K562 (cell line): ENCODE results near the gene LST1. TPM values are rescaled to one million over a fixed set of nuclear protein-coding genes. Genes with fewer than 3 reads are reported as not detected.

Experiments
- CEBPG ChIP-seq, 3 experiments: fragments of 200-800 bp in 1 of 3; sonication (Bioruptor generic) in 1 of 3; sonication (generic) in 1 of 3; formaldehyde crosslinking in 1 of 3; IDR thresholded peaks in 2 of 3; conservative IDR thresholded peaks in 1 of 3; 2 replicates each; pipeline versions ENCODE4 v1.6.1 to v1.8.0; 2016 to 2022; ENCODE audit warnings: missing compliant biosample characterization in 2 of 3, missing genetic modification characterization in 2 of 3, mild to moderate bottlenecking in 1 of 3, missing genetic modification reagents in 1 of 3
- CXXC5 ChIP-seq: fragments of 250-450 bp; sonication (Bioruptor Pico); IDR thresholded peaks from 2 replicates; pipeline ENCODE4 v1.8.0; 2022; ENCODE audit warnings: inconsistent platforms, mild to moderate bottlenecking, moderate library complexity
- SIN3A ChIP-seq, 2 experiments: fragments of 150-350 bp in 1 of 2; IDR thresholded peaks; 2 replicates each; pipeline ENCODE4 v1.6.1; 2011 to 2016; ENCODE audit warnings: borderline replicate concordance in 2 of 2, low read depth in 2 of 2, low read length in 2 of 2, mild to moderate bottlenecking in 2 of 2, moderate library complexity in 2 of 2; ENCODE audit not compliant: control insufficient read depth in 1 of 2
- SMARCE1 ChIP-seq: fragments of 450-650 bp; IDR thresholded peaks from 2 replicates; pipeline ENCODE4 v1.7.1; 2016; ENCODE audit warnings: mild to moderate bottlenecking
- ZBTB1 ChIP-seq: sonication (generic); formaldehyde crosslinking; IDR thresholded peaks from 2 replicates; pipeline ENCODE4 v1.8.1; 2023; ENCODE audit warnings: missing genetic modification reagents, low read depth, mild to moderate bottlenecking, borderline replicate concordance
- ZNF644 ChIP-seq: fragments of 200-800 bp; sonication (Bioruptor generic); IDR thresholded peaks from 2 replicates; pipeline ENCODE4 v1.6.1; 2016; ENCODE audit warnings: low read depth, missing genetic modification characterization, missing compliant biosample characterization
- ZNF830 ChIP-seq: fragments of 250-450 bp; sonication (Bioruptor Pico); IDR thresholded peaks from 2 replicates; pipeline ENCODE4 v1.5.0; 2021; ENCODE audit warnings: mild to moderate bottlenecking
- polyA plus RNA-seq, 8 experiments: library from polyadenylated mRNA; depleted of rRNA in 4 of 8; stranded (reverse) in 5 of 8; unstranded in 3 of 8; fragments of >200 nt; fragmentation: Nextera tagmentation in 2 of 8; fragmentation: Illumina TruSeq in 1 of 8; extraction: Ambion mirVana in 2 of 8; extraction: Trizol in 1 of 8; gene quantifications; 2 replicates each; pipeline versions ENCODE4 v1.2.1 to v1.2.3, GENCODE V29; 2011 to 2014; ENCODE audit warnings: inconsistent platforms in 1 of 8, missing spikeins in 1 of 8
- total RNA-seq, 7 experiments: library from RNA; depleted of rRNA in 6 of 7; stranded (reverse); fragments of >200 nt in 6 of 7; fragmentation: Illumina TruSeq in 2 of 7; extraction: Trizol in 2 of 7; gene quantifications; 2 replicates each; pipeline versions ENCODE4 v1.2.1 to v1.2.3, GENCODE V29; 2011 to 2021; ENCODE audit warnings: low replicate concordance in 1 of 7
- TF ChIP-seq, protein P1 (sequence below): fragments of 250-450 bp; sonication (Bioruptor Pico); IDR thresholded peaks from 2 replicates; pipeline ENCODE4 v1.9.0; 2021; ENCODE audit warnings: mild to moderate bottlenecking, inconsistent platforms
- TF ChIP-seq, protein P2 (sequence below): fragments of 450-650 bp; IDR thresholded peaks from 2 replicates; pipeline ENCODE4 v1.6.1; 2016
- TF ChIP-seq, protein P3 (sequence below): fragments of 200-600 bp; sonication (generic); IDR thresholded peaks from one replicate; pipeline ENCODE4 v1.6.1; 2012; ENCODE audit warnings: mild to moderate bottlenecking, low read depth, low read length, inconsistent platforms

Gene LST1
- total and polyA plus RNA-seq, 9 of the 15 experiments (the other 6 are each of a cell fraction or from before 2014, with no cell fraction given) = 0.82 to 7.8 (median 1.7) TPM

DNA sequence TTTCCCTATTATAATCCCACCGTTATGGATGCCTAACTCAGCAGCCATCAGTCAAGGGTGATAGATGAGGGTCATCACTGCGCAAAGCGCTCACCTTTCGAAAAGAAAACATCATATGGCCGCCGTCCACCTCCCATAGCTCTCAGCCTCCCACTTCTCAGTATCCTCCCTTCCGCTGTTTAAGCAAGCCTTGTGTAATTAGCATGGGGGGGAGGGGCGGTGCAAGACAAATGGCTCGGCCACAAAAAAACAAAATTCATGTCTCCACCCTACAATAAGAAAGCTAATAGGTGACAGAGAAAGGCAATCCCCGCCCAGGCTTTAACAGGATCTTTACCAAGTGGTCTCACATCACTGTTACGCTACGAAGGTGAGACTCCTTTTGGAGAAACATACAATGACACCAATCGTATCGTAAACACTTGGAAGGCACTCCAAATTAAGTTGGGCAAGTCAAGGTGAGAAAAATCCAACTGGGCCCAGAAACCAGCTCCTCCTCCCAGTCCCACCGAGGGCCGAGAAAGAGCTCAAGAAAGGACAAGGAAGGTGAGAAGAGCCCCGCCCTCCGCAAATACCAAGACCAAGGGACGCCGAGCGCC is 44.9 kb upstream of the LST1 start (continued):
- peak; percentile 31; the same call in 1 of the 2 replicates for TF ChIP-seq CEBPG (CRISPR knock-in tag; IDR thresholded peaks at IDR 0.05)
- peak; percentile 55 to 63; a peak in 3 of 4 replicates for TF ChIP-seq CEBPG (tag; conservative IDR thresholded peaks at IDR 0.05 in 1 of 2, IDR thresholded peaks at IDR 0.05 in 1 of 2)
- TF ChIP-seq SIN3A (IDR thresholded peaks at IDR 0.05; ENCODE audit: borderline replicate concordance in 2 of 2, control insufficient read depth in 1 of 2, low read depth in 2 of 2, low read length in 2 of 2) = peak in 1 of 2 experiments; percentile 29; a peak in 1 of 4 replicates
- no peak for TF ChIP-seq SMARCE1
- TF ChIP-seq, protein P1, sequence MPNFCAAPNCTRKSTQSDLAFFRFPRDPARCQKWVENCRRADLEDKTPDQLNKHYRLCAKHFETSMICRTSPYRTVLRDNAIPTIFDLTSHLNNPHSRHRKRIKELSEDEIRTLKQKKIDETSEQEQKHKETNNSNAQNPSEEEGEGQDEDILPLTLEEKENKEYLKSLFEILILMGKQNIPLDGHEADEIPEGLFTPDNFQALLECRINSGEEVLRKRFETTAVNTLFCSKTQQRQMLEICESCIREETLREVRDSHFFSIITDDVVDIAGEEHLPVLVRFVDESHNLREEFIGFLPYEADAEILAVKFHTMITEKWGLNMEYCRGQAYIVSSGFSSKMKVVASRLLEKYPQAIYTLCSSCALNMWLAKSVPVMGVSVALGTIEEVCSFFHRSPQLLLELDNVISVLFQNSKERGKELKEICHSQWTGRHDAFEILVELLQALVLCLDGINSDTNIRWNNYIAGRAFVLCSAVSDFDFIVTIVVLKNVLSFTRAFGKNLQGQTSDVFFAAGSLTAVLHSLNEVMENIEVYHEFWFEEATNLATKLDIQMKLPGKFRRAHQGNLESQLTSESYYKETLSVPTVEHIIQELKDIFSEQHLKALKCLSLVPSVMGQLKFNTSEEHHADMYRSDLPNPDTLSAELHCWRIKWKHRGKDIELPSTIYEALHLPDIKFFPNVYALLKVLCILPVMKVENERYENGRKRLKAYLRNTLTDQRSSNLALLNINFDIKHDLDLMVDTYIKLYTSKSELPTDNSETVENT (CRISPR knock-in tag) = no peak
- TF ChIP-seq, protein P2, sequence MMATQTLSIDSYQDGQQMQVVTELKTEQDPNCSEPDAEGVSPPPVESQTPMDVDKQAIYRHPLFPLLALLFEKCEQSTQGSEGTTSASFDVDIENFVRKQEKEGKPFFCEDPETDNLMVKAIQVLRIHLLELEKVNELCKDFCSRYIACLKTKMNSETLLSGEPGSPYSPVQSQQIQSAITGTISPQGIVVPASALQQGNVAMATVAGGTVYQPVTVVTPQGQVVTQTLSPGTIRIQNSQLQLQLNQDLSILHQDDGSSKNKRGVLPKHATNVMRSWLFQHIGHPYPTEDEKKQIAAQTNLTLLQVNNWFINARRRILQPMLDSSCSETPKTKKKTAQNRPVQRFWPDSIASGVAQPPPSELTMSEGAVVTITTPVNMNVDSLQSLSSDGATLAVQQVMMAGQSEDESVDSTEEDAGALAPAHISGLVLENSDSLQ = peak; percentile 24; the same call in 1 of the 2 replicates
- TF ChIP-seq ZBTB1 (CRISPR knock-in tag) = peak; percentile 6; the same call in 1 of the 2 replicates
- peak; percentile 9; the same call in 1 of the 2 replicates for TF ChIP-seq CXXC5 (CRISPR knock-in tag)
- 0 out of 2 replicates have a peak, but pooled peaks have one; percentile 50 for TF ChIP-seq ZNF644 (tag)
- TF ChIP-seq, protein P3, sequence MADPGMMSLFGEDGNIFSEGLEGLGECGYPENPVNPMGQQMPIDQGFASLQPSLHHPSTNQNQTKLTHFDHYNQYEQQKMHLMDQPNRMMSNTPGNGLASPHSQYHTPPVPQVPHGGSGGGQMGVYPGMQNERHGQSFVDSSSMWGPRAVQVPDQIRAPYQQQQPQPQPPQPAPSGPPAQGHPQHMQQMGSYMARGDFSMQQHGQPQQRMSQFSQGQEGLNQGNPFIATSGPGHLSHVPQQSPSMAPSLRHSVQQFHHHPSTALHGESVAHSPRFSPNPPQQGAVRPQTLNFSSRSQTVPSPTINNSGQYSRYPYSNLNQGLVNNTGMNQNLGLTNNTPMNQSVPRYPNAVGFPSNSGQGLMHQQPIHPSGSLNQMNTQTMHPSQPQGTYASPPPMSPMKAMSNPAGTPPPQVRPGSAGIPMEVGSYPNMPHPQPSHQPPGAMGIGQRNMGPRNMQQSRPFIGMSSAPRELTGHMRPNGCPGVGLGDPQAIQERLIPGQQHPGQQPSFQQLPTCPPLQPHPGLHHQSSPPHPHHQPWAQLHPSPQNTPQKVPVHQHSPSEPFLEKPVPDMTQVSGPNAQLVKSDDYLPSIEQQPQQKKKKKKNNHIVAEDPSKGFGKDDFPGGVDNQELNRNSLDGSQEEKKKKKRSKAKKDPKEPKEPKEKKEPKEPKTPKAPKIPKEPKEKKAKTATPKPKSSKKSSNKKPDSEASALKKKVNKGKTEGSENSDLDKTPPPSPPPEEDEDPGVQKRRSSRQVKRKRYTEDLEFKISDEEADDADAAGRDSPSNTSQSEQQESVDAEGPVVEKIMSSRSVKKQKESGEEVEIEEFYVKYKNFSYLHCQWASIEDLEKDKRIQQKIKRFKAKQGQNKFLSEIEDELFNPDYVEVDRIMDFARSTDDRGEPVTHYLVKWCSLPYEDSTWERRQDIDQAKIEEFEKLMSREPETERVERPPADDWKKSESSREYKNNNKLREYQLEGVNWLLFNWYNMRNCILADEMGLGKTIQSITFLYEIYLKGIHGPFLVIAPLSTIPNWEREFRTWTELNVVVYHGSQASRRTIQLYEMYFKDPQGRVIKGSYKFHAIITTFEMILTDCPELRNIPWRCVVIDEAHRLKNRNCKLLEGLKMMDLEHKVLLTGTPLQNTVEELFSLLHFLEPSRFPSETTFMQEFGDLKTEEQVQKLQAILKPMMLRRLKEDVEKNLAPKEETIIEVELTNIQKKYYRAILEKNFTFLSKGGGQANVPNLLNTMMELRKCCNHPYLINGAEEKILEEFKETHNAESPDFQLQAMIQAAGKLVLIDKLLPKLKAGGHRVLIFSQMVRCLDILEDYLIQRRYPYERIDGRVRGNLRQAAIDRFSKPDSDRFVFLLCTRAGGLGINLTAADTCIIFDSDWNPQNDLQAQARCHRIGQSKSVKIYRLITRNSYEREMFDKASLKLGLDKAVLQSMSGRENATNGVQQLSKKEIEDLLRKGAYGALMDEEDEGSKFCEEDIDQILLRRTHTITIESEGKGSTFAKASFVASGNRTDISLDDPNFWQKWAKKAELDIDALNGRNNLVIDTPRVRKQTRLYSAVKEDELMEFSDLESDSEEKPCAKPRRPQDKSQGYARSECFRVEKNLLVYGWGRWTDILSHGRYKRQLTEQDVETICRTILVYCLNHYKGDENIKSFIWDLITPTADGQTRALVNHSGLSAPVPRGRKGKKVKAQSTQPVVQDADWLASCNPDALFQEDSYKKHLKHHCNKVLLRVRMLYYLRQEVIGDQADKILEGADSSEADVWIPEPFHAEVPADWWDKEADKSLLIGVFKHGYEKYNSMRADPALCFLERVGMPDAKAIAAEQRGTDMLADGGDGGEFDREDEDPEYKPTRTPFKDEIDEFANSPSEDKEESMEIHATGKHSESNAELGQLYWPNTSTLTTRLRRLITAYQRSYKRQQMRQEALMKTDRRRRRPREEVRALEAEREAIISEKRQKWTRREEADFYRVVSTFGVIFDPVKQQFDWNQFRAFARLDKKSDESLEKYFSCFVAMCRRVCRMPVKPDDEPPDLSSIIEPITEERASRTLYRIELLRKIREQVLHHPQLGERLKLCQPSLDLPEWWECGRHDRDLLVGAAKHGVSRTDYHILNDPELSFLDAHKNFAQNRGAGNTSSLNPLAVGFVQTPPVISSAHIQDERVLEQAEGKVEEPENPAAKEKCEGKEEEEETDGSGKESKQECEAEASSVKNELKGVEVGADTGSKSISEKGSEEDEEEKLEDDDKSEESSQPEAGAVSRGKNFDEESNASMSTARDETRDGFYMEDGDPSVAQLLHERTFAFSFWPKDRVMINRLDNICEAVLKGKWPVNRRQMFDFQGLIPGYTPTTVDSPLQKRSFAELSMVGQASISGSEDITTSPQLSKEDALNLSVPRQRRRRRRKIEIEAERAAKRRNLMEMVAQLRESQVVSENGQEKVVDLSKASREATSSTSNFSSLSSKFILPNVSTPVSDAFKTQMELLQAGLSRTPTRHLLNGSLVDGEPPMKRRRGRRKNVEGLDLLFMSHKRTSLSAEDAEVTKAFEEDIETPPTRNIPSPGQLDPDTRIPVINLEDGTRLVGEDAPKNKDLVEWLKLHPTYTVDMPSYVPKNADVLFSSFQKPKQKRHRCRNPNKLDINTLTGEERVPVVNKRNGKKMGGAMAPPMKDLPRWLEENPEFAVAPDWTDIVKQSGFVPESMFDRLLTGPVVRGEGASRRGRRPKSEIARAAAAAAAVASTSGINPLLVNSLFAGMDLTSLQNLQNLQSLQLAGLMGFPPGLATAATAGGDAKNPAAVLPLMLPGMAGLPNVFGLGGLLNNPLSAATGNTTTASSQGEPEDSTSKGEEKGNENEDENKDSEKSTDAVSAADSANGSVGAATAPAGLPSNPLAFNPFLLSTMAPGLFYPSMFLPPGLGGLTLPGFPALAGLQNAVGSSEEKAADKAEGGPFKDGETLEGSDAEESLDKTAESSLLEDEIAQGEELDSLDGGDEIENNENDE = no peak
- 0 out of 2 replicates have a peak, but pooled peaks have one; percentile 25 for TF ChIP-seq ZNF830
